Panc1 (cell line): ENCODE data around the gene MSANTD3. TPM values are rescaled to one million over a fixed set of nuclear protein-coding genes. Genes with fewer than 3 reads are reported as not detected.

Experiments used
- ATAC-seq: fragments of 200-7000 bp; cut with Tn5 transposase; 2 replicates; pipeline ENCODE4 v1.9.1; 2020; ENCODE audit warnings: mild to moderate bottlenecking, moderate library complexity
- BruUV-seq: library from RNA; stranded (reverse); fragments of 400-500 nt; replicated peaks from 2 replicates; lab custom pipeline; 2021; lab: Mats Ljungman, UMichigan
- CTCF ChIA-PET: fragments of 300-600 bp; sonication (Branson Sonifier 250); formaldehyde crosslinking; loops from one replicate; lab custom pipeline; 2022; ENCODE audit warnings: antibody characterized with exemption; lab: Charles Lee
- POLR2A ChIA-PET: fragments of 300-600 bp; sonication (Branson Sonifier 250); formaldehyde crosslinking; loops from one replicate; lab custom pipeline; 2022; ENCODE audit warnings: antibody characterized with exemption; lab: Charles Lee
- DNase-seq: peaks from one replicate; pipeline ENCODE4 v3.0.0-alpha.2; 2010; ENCODE audit warnings: low read depth, low spot score
- H3K27ac ChIP-seq: 2 replicates; pipeline ENCODE4 v1.5.1; 2011; ENCODE audit warnings: mild to moderate bottlenecking, low read length, inconsistent platforms
- H3K27me3 ChIP-seq: fragments of 200-500 bp; sonication (Bioruptor generic); 2 replicates; pipeline ENCODE4 v1.6.0; 2014; ENCODE audit warnings: low read length, inconsistent platforms; ENCODE audit not compliant: control insufficient read depth, insufficient read depth
- H3K36me3 ChIP-seq: fragments of 200-500 bp; sonication (Bioruptor generic); 2 replicates; pipeline ENCODE4 v1.5.1; 2014; ENCODE audit warnings: inconsistent platforms, mild to moderate bottlenecking, low read length, moderate library complexity; ENCODE audit not compliant: control insufficient read depth, insufficient read depth
- H3K4me1 ChIP-seq: 2 replicates; pipeline ENCODE4 v1.5.1; 2011; ENCODE audit warnings: inconsistent platforms, mild to moderate bottlenecking, low read length, moderate library complexity; ENCODE audit not compliant: control insufficient read depth, insufficient read depth
- H3K4me3 ChIP-seq, 2 experiments: 2 replicates each; pipeline ENCODE4 v1.5.1; 2011 to 2012; ENCODE audit warnings: low read depth in 2 of 2, low read length in 2 of 2, mild to moderate bottlenecking in 2 of 2, inconsistent platforms in 1 of 2, moderate library complexity in 1 of 2
- H3K9me3 ChIP-seq: fragments of 200-500 bp; sonication (Bioruptor generic); 2 replicates; pipeline ENCODE4 v1.5.1; 2014; ENCODE audit warnings: low read depth, mild to moderate bottlenecking, inconsistent platforms, low read length, moderate library complexity; ENCODE audit not compliant: control insufficient read depth, insufficient read depth
- CTCF ChIP-seq: fragments of 450-650 bp; IDR thresholded peaks from 2 replicates; pipeline ENCODE4 v1.5.1; 2017; ENCODE audit warnings: mild to moderate bottlenecking
- POLR2AphosphoS5 ChIP-seq: IDR thresholded peaks from 2 replicates; pipeline ENCODE4 v1.6.1; 2012; ENCODE audit warnings: mild to moderate bottlenecking, low read depth, low read length, moderate library complexity
- REST ChIP-seq, 2 experiments: IDR thresholded peaks; 2 replicates each; pipeline ENCODE4 v1.6.1; 2011 to 2012; ENCODE audit warnings: low read depth in 2 of 2, control low read depth in 1 of 2, low read length in 1 of 2, mild to moderate bottlenecking in 1 of 2, moderate library complexity in 1 of 2; ENCODE audit not compliant: insufficient read depth in 1 of 2
- SIN3A ChIP-seq: IDR thresholded peaks from 2 replicates; pipeline ENCODE4 v1.6.1; 2012; ENCODE audit warnings: low read depth, mild to moderate bottlenecking, low read length, moderate library complexity, borderline replicate concordance; ENCODE audit not compliant: insufficient read depth
- TCF7L2 ChIP-seq: IDR thresholded peaks from 2 replicates; pipeline ENCODE4 v1.6.1; 2011; ENCODE audit warnings: mild to moderate bottlenecking, low read depth, low read length, inconsistent platforms
- in situ Hi-C: cut with HindIII; loops from 2 replicates; pipeline ENCODE4 v1.10.0; 2016; ENCODE audit warnings: low sequenced_read_pairs, low pct_unique_long_range_greater_than_20kb
- intact Hi-C: fragments of 100-400 bp; cut with micrococcal nuclease; formaldehyde crosslinking; loops from one replicate; pipeline ENCODE4 v1.10.0; 2022; ENCODE audit not compliant: unreplicated experiment
- total RNA-seq: library from RNA; stranded (reverse); gene quantifications from one replicate; pipeline ENCODE4 v1.2.1, GENCODE V29; 2021; ENCODE audit not compliant: unreplicated experiment

The MSANTD3 gene
- total RNA-seq, 1 experiment from 2014 or later = 58.7 TPM

GRCh38 chr9:100428871-100429654 is 2.1 kb downstream of the MSANTD3 start:
- no peak for TF ChIP-seq CTCF
- no peak for TF ChIP-seq TCF7L2
- peak; percentile 73 for TF ChIP-seq POLR2AphosphoS5
- intact Hi-C loops (loop anchor here (5.0 kb wide), 1 partner anchor 77 kb away; the partner anchor contains the start of gene TEX10), in situ Hi-C loops (no loop called here)
- BruUV-seq = no TSS peak
- POLR2A ChIA-PET = no interaction called here
- Histone ChIP-seq H3K9me3 (no peaks in the 10 kb centered on the region), H3K36me3 (no peaks in the 10 kb centered on the region), H3K4me1 (peaks cover 20% of the 10 kb centered on the region), H3K4me3 (peak overlapping the region; percentile 67 to 73), H3K27me3 (no peaks in the 10 kb centered on the region), H3K27ac (peak overlapping the region; percentile 92)
- CTCF ChIA-PET = interaction anchor here (0.7 kb wide), 1 partner anchor 13 kb away, joined by 3 read pairs; no protein-coding TSS in a partner anchor
- ATAC-seq (peak; percentile 69), DNase-seq (peak; percentile 91)

GRCh38 chr9:100430286-100430940 is 3.5 kb downstream of the MSANTD3 start:
- no peaks in the 10 kb centered on the region for H3K27me3 ChIP-seq
- H3K9me3 ChIP-seq = no peaks in the 10 kb centered on the region
- CTCF ChIA-PET = no interaction called here
- BruUV-seq = no TSS peak
- H3K4me3 ChIP-seq = peak overlapping the region in 1 of 2 experiments; percentile 73; a peak in 2 of 4 replicates
- in situ Hi-C loops (no loop called here), intact Hi-C loops (no loop called here)
- H3K27ac ChIP-seq = peak overlapping the region; percentile 92
- DNase-seq (no peak), ATAC-seq (no peak)
- POLR2A ChIA-PET = no interaction called here
- H3K4me1 ChIP-seq = peaks cover 20% of the 10 kb centered on the region
- H3K36me3 ChIP-seq = no peaks in the 10 kb centered on the region
- TF ChIP-seq CTCF = no peak
- no peak for TF ChIP-seq SIN3A

GRCh38 chr9:100431886-100432285 is 4.9 kb downstream of the MSANTD3 start:
- in situ Hi-C loops = no loop called here
- H3K4me1 ChIP-seq = peaks cover 12% of the 10 kb centered on the region
- no peak for ATAC-seq
- no TSS peak for BruUV-seq
- H3K9me3 ChIP-seq = no peaks in the 10 kb centered on the region
- TF ChIP-seq POLR2AphosphoS5 (no peak), REST (IDR thresholded peaks at IDR 0.05; ENCODE audit: insufficient read depth in 1 of 2, low read depth in 2 of 2, low read length in 1 of 2) (no peak), TCF7L2 (no peak), CTCF (no peak), SIN3A (no peak)
- POLR2A ChIA-PET = no interaction called here
- H3K4me3 ChIP-seq = no peak overlapping the region
- no peaks in the 10 kb centered on the region for H3K36me3 ChIP-seq
- no peaks in the 10 kb centered on the region for H3K27me3 ChIP-seq
- H3K27ac ChIP-seq = no peak overlapping the region
- intact Hi-C loops = no loop called here
- CTCF ChIA-PET = no interaction called here
- no peak for DNase-seq
